ENCODE results near the gene GOLGA1. TPM values are rescaled to one million over a fixed set of nuclear protein-coding genes. Genes with fewer than 3 reads are reported as not detected.
A peak's percentile ranks its signal among the peaks of the same experiment; 100 is the strongest.

The GOLGA1 gene
- total and polyA plus RNA-seq, 2 of the 13 experiments (the other 11 are each of a cell fraction or from before 2014, with no cell fraction given), result 12.7 to 15.9 TPM

DNA sequence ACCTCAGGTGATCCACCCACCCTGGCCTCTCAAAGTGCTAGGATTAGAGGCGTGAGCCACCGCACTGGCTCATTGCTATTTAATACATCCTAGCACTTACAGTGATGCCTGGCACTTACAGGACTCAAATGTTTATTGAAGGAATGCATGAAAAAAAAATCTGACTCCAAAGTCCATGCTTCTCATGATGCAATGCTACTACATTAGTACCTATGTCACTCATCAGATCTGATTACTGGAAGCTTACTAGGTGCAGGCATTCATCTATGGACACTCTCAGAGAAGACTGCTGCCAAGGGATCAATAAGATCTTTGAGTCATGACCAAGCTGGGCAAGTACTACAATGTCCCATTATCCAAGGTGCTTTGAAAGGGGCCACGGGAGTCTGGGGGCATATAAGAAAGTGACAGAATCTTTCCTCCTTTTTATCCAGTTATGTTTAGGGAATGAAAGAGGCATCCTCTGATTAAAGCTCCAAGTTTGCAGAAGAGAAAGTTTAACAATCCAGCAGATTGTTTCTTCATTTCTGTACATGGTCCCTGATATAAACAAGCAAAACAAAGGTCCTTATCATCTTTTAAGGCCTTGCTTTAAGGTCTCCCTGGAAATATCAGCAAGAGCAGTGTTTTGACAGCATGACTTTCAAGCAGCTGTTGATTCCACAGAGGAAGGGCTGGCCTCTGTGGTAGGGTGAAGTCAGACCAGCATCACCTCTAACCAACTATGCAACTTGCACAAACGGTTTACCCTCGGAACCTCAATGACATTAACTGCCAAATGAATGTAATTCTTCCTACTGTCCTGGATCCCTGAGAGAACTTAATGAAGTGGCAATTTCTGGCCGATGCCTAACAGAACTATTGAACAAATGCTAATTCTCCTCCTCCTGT is 43.1 kb downstream of the GOLGA1 start (continued):
- TF ChIP-seq, protein P1, sequence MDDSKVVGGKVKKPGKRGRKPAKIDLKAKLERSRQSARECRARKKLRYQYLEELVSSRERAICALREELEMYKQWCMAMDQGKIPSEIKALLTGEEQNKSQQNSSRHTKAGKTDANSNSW (CRISPR knock-in tag; IDR thresholded peaks at IDR 0.05; ENCODE audit: borderline replicate concordance), result no peak
- TF ChIP-seq, protein P2, sequence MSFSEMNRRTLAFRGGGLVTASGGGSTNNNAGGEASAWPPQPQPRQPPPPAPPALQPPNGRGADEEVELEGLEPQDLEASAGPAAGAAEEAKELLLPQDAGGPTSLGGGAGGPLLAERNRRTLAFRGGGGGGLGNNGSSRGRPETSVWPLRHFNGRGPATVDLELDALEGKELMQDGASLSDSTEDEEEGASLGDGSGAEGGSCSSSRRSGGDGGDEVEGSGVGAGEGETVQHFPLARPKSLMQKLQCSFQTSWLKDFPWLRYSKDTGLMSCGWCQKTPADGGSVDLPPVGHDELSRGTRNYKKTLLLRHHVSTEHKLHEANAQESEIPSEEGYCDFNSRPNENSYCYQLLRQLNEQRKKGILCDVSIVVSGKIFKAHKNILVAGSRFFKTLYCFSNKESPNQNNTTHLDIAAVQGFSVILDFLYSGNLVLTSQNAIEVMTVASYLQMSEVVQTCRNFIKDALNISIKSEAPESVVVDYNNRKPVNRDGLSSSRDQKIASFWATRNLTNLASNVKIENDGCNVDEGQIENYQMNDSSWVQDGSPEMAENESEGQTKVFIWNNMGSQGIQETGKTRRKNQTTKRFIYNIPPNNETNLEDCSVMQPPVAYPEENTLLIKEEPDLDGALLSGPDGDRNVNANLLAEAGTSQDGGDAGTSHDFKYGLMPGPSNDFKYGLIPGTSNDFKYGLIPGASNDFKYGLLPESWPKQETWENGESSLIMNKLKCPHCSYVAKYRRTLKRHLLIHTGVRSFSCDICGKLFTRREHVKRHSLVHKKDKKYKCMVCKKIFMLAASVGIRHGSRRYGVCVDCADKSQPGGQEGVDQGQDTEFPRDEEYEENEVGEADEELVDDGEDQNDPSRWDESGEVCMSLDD (CRISPR knock-in tag; IDR thresholded peaks at IDR 0.05; ENCODE audit: borderline replicate concordance), result no peak
- TF ChIP-seq SAP130 (CRISPR knock-in tag; IDR thresholded peaks at IDR 0.05; ENCODE audit: low read depth), result peak; percentile 70
- TF ChIP-seq ASH2L (IDR thresholded peaks at IDR 0.05; ENCODE audit: insufficient read length, low read depth, low read length), result peak; percentile 38
- TF ChIP-seq KLF11 (CRISPR knock-in tag; IDR thresholded peaks at IDR 0.05), result peak; percentile 41; the same call in 1 of the 2 replicates
- no peak for TF ChIP-seq ZNF577 (CRISPR knock-in tag; IDR thresholded peaks at IDR 0.05; ENCODE audit: borderline replicate concordance, low read depth)
- no peak for TF ChIP-seq CHCHD3 (CRISPR knock-in tag; IDR thresholded peaks at IDR 0.05)
- no peak for TF ChIP-seq ZNF235 (CRISPR knock-in tag; IDR thresholded peaks at IDR 0.05; ENCODE audit: borderline replicate concordance)
- TF ChIP-seq TBX2 (CRISPR knock-in tag; IDR thresholded peaks at IDR 0.05; ENCODE audit: borderline replicate concordance), result peak; percentile 45; the same call in 1 of the 2 replicates
- TF ChIP-seq SRF (IDR thresholded peaks at IDR 0.05; ENCODE audit: low read depth, low read length), result no peak
- TF ChIP-seq PHF21A (CRISPR knock-in tag; IDR thresholded peaks at IDR 0.05), result no peak
- TF ChIP-seq ZNF274 (CRISPR knock-in tag; IDR thresholded peaks at IDR 0.05), result no peak
- no peak for TF ChIP-seq BORCS8-MEF2B (CRISPR knock-in tag; IDR thresholded peaks at IDR 0.05)
- no peak for TF ChIP-seq KLF15 (CRISPR knock-in tag; IDR thresholded peaks at IDR 0.05; ENCODE audit: borderline replicate concordance)
- TF ChIP-seq ATF7 (IDR thresholded peaks at IDR 0.05), result peak; percentile 86
- no peak for TF ChIP-seq ATF7 (CRISPR knock-in tag; IDR thresholded peaks at IDR 0.05)
- no peak for TF ChIP-seq ZNF232 (CRISPR knock-in tag; IDR thresholded peaks at IDR 0.05; ENCODE audit: borderline replicate concordance)
- peak; percentile 43; the same call in 1 of the 2 replicates for TF ChIP-seq HDAC2 (CRISPR knock-in tag; IDR thresholded peaks at IDR 0.05)
- peak; percentile 77; the same call in 1 of the 2 replicates for TF ChIP-seq NCOR1 (IDR thresholded peaks at IDR 0.05; ENCODE audit: borderline replicate concordance, low read length)

All from HepG2 (cell line).